ENCODE results near the gene SERPINA5.

Gene SERPINA5

DNA sequence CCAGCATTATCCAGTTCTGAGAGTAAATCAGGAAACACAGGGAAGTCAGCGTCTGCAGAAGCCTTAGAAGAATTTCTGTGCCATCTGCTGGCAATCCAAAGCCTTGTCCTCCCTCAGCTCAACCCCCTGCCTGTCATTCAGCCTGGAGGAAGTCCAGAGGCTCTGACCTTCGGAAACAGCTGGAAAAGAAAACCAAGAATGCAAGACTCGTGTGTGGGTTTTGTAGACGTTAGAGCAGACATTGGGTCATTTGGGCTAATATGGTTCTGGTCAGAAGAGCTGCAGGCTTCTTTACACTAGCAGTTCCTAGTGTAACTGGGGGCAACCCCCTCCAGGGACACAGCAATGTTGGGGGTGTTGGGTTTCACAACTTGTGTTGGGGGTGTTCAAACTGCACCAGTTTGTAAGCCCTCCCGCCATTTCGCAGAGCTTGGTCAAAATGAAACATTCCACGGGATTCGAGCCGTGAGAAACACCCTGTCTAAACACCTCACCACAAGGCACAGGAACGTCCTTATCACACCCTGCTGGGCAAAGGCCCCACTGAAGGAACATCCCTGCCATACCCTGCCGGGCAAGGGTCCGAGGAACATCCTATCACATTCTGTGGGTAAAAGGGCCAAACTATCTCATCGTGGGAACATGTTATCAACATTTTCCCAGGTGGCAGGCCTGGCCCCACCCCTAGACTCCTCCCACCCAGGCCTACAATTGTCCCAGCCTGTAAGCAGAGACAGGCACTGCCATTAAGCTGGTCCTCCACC lies 41.0 kb upstream of the SERPINA5 start:
- TF ChIP-seq, protein P1, sequence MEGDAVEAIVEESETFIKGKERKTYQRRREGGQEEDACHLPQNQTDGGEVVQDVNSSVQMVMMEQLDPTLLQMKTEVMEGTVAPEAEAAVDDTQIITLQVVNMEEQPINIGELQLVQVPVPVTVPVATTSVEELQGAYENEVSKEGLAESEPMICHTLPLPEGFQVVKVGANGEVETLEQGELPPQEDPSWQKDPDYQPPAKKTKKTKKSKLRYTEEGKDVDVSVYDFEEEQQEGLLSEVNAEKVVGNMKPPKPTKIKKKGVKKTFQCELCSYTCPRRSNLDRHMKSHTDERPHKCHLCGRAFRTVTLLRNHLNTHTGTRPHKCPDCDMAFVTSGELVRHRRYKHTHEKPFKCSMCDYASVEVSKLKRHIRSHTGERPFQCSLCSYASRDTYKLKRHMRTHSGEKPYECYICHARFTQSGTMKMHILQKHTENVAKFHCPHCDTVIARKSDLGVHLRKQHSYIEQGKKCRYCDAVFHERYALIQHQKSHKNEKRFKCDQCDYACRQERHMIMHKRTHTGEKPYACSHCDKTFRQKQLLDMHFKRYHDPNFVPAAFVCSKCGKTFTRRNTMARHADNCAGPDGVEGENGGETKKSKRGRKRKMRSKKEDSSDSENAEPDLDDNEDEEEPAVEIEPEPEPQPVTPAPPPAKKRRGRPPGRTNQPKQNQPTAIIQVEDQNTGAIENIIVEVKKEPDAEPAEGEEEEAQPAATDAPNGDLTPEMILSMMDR (IDR thresholded peaks at IDR 0.05; ENCODE audit: low read depth, low read length, missing control alignments) = peak; percentile 22
- no peak for DNase-seq (ENCODE audit: low read depth)
- in situ Hi-C loops (cut with HindIII; ENCODE audit: low sequenced_read_pairs) = no loop called here
- H3K4me3 ChIP-seq (ENCODE audit: low read depth, low read length) = no peak overlapping the region

DNA sequence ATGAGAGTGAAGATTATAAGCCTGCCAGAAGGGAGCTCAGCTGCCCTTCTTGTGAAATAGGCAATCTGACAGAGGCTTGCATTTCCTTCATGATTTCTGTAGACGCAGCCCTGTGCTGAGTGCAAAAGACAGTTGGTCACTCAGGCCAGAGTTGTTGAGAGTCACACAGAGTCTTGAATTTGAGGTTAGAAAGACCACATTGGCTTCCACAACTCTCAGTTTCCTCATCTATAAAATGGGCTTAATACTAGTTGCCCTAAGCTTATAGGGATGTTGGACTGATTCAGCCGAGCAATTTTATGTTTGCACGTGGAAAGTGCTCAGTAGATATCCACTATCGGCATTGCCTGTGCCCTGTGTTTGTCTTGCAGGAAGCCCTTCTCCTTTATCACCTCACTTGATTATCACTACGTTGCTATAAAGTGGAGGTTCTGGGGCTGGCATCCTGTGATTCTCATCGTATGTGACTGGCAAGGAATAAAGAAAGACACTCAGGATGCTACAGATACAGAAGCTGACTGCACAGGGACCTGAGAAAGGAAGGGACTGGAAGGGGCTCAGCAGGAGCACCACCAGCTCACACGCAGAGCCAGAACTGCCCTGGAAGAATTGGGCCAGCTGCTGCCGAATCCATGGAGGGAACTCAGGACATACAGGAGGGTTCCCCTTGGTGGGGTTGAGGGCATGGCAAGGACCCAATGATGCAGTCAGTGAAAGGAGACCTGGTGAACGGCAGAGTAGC lies 39.8 kb upstream of the SERPINA5 start:
- in situ Hi-C loops (cut with HindIII; ENCODE audit: low sequenced_read_pairs) = no loop called here
- TF ChIP-seq, protein P1 (IDR thresholded peaks at IDR 0.05; ENCODE audit: low read depth, low read length, missing control alignments) = no peak
- no peak overlapping the region for H3K4me3 ChIP-seq (ENCODE audit: low read depth, low read length)
- DNase-seq (ENCODE audit: low read depth) = no peak

DNA sequence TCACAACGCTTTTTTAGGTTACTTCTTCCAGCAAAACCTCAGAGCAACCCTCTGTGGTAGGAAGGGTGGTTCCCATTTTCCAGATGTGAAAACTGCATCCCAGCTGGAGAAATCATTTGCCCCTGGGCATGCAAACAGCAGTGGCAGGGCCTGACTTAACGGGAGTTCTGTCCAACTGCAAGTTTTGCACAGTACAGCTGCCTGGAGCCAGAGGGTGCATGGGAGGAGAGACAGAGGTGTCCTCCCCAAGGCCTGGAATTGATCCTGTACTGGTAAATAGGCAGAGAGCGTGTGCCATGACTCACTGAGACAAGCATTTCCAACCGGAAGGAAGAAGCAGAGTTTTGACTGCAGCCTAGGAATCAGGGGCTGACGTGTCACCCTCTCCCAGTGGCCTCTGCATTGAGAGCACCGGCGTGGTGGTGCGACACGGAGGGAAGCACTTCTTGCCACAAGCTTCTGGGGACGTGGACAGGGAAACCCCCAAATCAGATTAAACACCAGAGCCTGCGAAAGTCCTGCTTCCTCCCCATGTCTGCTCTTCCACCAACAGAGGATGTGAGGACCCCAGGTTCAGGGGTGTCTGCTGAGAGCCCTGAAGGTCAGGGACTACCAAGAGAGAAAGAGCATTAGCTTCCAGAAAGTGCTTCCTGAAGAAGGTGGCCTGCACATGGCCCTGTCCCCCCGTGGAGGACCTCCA lies 39.0 kb upstream of the SERPINA5 start:
- no peak for DNase-seq (ENCODE audit: low read depth)
- TF ChIP-seq, protein P1 (IDR thresholded peaks at IDR 0.05; ENCODE audit: low read depth, low read length, missing control alignments) = no peak
- in situ Hi-C loops (cut with HindIII; ENCODE audit: low sequenced_read_pairs) = no loop called here
- no peak overlapping the region for H3K4me3 ChIP-seq (ENCODE audit: low read depth, low read length)

DNA sequence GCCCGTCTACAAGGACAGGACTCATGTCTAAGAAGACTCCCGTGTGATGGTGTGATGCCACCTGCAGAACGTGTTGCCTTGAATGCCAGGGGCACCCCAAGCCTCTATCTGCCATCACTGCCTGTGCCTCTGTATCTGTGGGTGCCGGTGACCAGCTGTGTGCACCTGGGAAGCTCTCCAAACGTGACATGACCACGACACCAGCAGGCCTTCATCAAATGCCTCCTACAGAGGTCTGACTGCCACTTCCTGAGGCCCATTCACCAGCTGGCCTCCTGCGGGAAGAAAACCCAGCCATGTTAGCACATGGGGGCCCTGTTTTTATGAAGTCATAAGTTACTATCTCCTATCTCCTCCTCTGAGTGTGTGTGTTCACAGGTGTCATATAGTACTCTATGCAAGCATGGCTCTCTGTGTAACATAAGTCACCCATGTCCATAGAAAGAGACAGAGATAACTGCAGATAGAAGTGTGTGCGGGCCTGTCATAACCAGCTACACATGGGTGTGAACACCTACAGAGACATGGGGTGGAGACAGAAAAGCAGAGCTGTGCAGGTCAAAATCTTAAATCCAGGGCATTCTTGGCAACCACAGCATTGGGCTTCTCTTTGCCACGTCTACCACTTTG lies 38.3 kb upstream of the SERPINA5 start:
- DNase-seq (ENCODE audit: low read depth) = no peak
- TF ChIP-seq, protein P1 (IDR thresholded peaks at IDR 0.05; ENCODE audit: low read depth, low read length, missing control alignments) = no peak
- H3K4me3 ChIP-seq (ENCODE audit: low read depth, low read length) = no peak overlapping the region
- in situ Hi-C loops (cut with HindIII; ENCODE audit: low sequenced_read_pairs) = no loop called here

DNA sequence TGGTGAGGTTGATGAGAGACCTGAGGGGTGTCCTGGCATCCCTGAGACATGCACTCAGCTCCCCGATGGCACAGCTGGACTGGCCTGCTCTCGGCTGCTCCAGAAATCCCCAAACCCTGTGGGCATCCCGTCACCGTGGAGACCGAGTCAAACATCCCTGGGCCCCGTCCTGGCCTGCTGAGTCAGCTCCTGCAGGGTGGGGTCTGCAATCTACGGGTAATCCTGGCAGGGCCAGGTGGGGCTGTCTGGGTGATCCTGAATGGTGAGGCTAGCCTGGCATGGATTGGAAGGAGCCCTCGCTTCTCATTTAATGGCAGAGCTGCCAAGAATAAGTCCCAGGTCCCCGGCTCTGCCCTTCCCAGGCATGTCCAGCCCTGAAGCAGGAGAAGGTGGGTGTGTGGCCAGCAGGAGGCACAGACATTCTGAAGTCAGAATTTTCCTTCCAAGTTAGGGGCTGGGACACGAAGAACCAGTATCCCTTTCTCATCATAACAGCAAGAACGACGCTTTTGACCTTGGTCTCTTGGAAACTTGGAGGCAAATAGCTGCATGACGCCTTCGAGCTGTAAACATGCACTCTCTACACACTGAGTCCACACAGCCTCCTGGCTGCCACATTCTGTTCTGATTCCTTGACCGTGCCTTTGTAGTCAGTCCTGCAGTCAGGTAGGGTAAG lies 37.6 kb upstream of the SERPINA5 start:
- in situ Hi-C loops (cut with HindIII; ENCODE audit: low sequenced_read_pairs) = no loop called here
- no peak overlapping the region for H3K4me3 ChIP-seq (ENCODE audit: low read depth, low read length)
- TF ChIP-seq, protein P1 (IDR thresholded peaks at IDR 0.05; ENCODE audit: low read depth, low read length, missing control alignments) = no peak
- DNase-seq (ENCODE audit: low read depth) = no peak

DNA sequence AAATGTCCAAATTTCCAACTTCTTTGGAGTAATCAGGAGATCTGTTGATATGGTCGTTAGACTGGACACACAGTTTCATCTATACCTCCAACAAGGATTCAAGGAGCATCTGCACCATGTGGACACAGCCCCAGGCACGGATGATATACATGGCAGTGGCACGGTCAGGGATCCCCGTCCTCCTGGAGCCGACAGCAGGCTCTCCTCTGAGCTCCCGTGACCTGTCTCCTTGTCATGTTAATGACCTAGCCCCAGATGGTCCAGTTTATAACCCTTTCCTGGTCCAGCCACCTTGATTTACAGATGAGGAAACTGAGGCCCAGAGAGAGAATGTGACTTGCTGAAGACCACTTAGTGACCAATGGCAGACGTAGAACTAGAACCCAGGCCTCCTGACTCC lies 36.5 kb upstream of the SERPINA5 start:
- TF ChIP-seq, protein P1 (IDR thresholded peaks at IDR 0.05; ENCODE audit: low read depth, low read length, missing control alignments) = no peak
- in situ Hi-C loops (cut with HindIII; ENCODE audit: low sequenced_read_pairs) = no loop called here
- no peak overlapping the region for H3K4me3 ChIP-seq (ENCODE audit: low read depth, low read length)
- DNase-seq (ENCODE audit: low read depth) = no peak

Data from astrocyte of the cerebellum (primary cell).